Measurements from ENCODE around the gene DCDC2C. TPM values are rescaled to one million over a fixed set of nuclear protein-coding genes. Genes with fewer than 3 reads are reported as not detected.
A peak's percentile ranks its signal among the peaks of the same experiment; 100 is the strongest.

Gene DCDC2C
- total RNA-seq, 1 donor from 2014 or later = not detected

- Histone ChIP-seq H3K27ac (no peak overlapping the region), H3K9me3 (no peaks in the 10 kb centered on the region), H3K4me1 (peaks cover 3% of the 10 kb centered on the region), H3K27me3 (no peaks in the 10 kb centered on the region), H3K4me3 (no peak overlapping the region), H3K36me3 (no peaks in the 10 kb centered on the region)
- no peak for TF ChIP-seq CTCF (IDR thresholded peaks at IDR 0.05)
- intact Hi-C loops (cut with DNase I) = no loop called here
- DNase-seq = no peak
- ATAC-seq = peak; percentile 15
These were observed 9.6 kb downstream of the DCDC2C start for GRCh38 chr2:3712831-3713503.

GRCh38 chr2:3718679-3719078 lies 15.3 kb downstream of the DCDC2C start:
- intact Hi-C loops (cut with DNase I) = no loop called here
- no peaks in the 10 kb centered on the region for H3K27me3 ChIP-seq
- DNase-seq = no peak
- no peak overlapping the region for H3K27ac ChIP-seq
- no peaks in the 10 kb centered on the region for H3K36me3 ChIP-seq
- H3K9me3 ChIP-seq = no peaks in the 10 kb centered on the region
- H3K4me1 ChIP-seq = no peaks in the 10 kb centered on the region
- no peak overlapping the region for H3K4me3 ChIP-seq
- TF ChIP-seq CTCF (IDR thresholded peaks at IDR 0.05) = no peak
- ATAC-seq = no peak

GRCh38 chr2:3725002-3725401 lies 21.6 kb downstream of the DCDC2C start:
- Histone ChIP-seq H3K27me3 (no peaks in the 10 kb centered on the region), H3K36me3 (no peaks in the 10 kb centered on the region), H3K9me3 (no peaks in the 10 kb centered on the region), H3K27ac (no peak overlapping the region), H3K4me1 (no peaks in the 10 kb centered on the region), H3K4me3 (no peak overlapping the region)
- ATAC-seq (no peak), DNase-seq (no peak)
- intact Hi-C loops (cut with DNase I) = no loop called here
- no peak for TF ChIP-seq CTCF (IDR thresholded peaks at IDR 0.05)

- no peak overlapping the region for H3K4me3 ChIP-seq
- DNase-seq = no peak
These were observed 22.3 kb downstream of the DCDC2C start for GRCh38 chr2:3725458-3726250.

GRCh38 chr2:3726511-3726910 lies 23.1 kb downstream of the DCDC2C start:
- Histone ChIP-seq H3K27ac (no peak overlapping the region), H3K9me3 (no peaks in the 10 kb centered on the region), H3K27me3 (no peaks in the 10 kb centered on the region), H3K36me3 (no peaks in the 10 kb centered on the region), H3K4me1 (no peaks in the 10 kb centered on the region), H3K4me3 (no peak overlapping the region)
- ATAC-seq = no peak
- intact Hi-C loops (cut with DNase I) = no loop called here
- DNase-seq = no peak
- TF ChIP-seq CTCF (IDR thresholded peaks at IDR 0.05) = no peak

More at GRCh38 chr2:3725458-3726250, 22.3 kb downstream of the DCDC2C start:
- TF ChIP-seq CTCF (IDR thresholded peaks at IDR 0.05) = no peak
- H3K36me3 ChIP-seq = no peaks in the 10 kb centered on the region
- no peaks in the 10 kb centered on the region for H3K9me3 ChIP-seq
- intact Hi-C loops (cut with DNase I) = no loop called here
- no peaks in the 10 kb centered on the region for H3K27me3 ChIP-seq
- H3K27ac ChIP-seq = no peak overlapping the region
- no peaks in the 10 kb centered on the region for H3K4me1 ChIP-seq
- peak; percentile 8 for ATAC-seq

Measured in upper lobe of right lung (tissue), 1 donor.